IPS DF 6.9 (cell line): ENCODE measurements around the gene RAB34.
"Not testable (repeated sequence)": the region's sequence is repeated elsewhere in the genome, so short reads cannot be mapped to it uniquely, and the experiment has no call there.

Experiments
- DNase-seq: peaks from one replicate; pipeline ENCODE4 v3.0.0-alpha.2; 2013; ENCODE audit warnings: low read depth, low spot score
- H3K27ac ChIP-seq: one replicate; pipeline ENCODE4 v1.5.1; 2013; ENCODE audit warnings: low read length, control low read depth
- H3K27me3 ChIP-seq: 2 replicates; pipeline ENCODE4 v1.6.1; 2013; ENCODE audit warnings: mild to moderate bottlenecking, low read length; ENCODE audit not compliant: control insufficient read depth, insufficient read depth
- H3K36me3 ChIP-seq: 2 replicates; pipeline ENCODE4 v1.6.1; 2013; ENCODE audit warnings: low read length; ENCODE audit not compliant: control insufficient read depth, insufficient read depth
- H3K4me1 ChIP-seq: 2 replicates; pipeline ENCODE4 v1.6.1; 2013; ENCODE audit warnings: low read length; ENCODE audit not compliant: control insufficient read depth, insufficient read depth
- H3K4me3 ChIP-seq: 2 replicates; pipeline ENCODE4 v1.5.1; 2013; ENCODE audit warnings: mild to moderate bottlenecking, low read length
- H3K9me3 ChIP-seq: 2 replicates; pipeline ENCODE4 v1.6.1; 2013; ENCODE audit warnings: low read length, inconsistent platforms; ENCODE audit not compliant: control insufficient read depth, insufficient read depth
- WGBS: extraction: QIAGEN DNeasy Blood & Tissue Kit; methylation state at CpG from one replicate; pipeline ENCODE4 v1.1.7; 2013; ENCODE audit warnings: mixed read lengths, missing lambda C conversion rate; ENCODE audit not compliant: insufficient read length, insufficient coverage; 5-methylcytosine and 5-hydroxymethylcytosine counted together

The RAB34 gene

DNA sequence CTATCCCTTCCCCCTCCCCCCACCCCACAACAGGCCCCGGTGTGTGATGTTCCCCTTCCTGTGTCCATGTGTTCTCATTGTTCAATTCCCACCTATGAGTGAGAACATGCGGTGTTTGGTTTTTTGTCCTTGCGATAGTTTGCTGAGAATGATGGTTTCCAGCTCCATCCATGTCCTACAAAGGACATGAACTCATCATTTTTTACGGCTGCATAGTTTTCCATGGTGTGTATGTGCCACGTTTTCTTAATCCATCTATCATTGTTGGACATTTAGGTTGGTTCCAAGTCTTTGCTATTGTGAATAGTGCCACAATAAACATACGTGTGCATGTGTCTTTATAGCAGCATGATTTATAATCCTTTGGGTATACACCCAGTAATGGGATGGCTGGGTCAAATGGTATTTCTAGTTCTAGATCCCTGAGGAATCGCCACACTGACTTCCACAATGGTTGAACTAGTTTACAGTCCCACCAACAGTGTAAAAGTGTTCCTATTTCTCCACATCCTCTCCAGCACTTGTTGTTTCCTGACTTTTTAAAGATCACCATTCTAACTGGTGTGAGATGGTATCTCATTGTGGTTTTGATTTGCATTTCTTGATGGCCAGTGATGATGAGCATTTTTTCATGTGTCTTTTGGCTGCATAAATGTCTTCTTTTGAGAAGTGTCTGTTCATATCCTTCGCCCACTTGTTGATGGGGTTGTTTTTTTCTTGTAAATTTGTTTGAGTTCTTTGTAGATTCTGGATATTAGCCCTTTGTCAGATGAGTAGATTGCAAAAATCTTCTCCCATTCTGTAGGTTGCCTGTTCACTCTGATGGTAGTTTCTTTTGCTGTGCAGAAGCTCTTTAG is 18.5 kb upstream of the RAB34 start:
- WGBS, result no CpG with 5 or more reads among the region's 8 CpGs
- H3K4me1 ChIP-seq, H3K27ac ChIP-seq: not testable (repeated sequence)

GRCh38 chr17:28735242-28735722 is 17.6 kb upstream of the RAB34 start:
- Histone ChIP-seq H3K4me3 (no peak overlapping the region), H3K27ac (no peak overlapping the region), H3K9me3 (no peaks in the 10 kb centered on the region), H3K4me1 (no peaks in the 10 kb centered on the region), H3K36me3 (peaks cover 3% of the 10 kb centered on the region), H3K27me3 (no peaks in the 10 kb centered on the region)
- no CpG with 5 or more reads among the region's 5 CpGs for WGBS
- DNase-seq, result no peak

More for the DNA sequence above, 18.5 kb upstream of the RAB34 start:
- not testable (repeated sequence) for H3K36me3 ChIP-seq, H3K4me3 ChIP-seq, DNase-seq, H3K27me3 ChIP-seq, H3K9me3 ChIP-seq

DNA sequence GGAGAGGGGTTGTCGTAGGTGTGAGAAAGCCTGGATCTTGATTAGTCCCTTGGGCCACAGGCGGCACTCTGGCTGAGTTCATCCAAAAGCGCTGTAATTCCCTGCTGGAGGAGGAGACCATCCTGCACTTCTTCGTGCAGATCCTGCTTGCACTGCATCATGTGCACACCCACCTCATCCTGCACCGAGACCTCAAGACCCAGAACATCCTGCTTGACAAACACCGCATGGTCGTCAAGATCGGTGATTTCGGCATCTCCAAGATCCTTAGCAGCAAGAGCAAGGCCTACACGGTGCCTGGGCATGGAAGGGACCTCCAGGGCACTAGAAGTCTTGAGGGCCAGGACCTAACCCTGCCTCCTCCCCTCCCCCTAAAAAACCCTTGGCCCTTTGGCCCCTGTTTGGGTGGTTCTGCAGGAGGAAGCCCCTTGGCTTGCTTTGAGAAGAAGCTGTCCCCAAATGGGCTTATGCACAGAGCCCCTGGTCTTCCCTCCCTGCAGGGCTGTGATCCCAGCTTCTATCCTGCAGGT is 17.1 kb upstream of the RAB34 start:
- H3K27ac ChIP-seq, result no peak overlapping the region
- H3K4me1 ChIP-seq, result no peaks in the 10 kb centered on the region
- no peak for DNase-seq
- WGBS, result no CpG with 5 or more reads among the region's 10 CpGs
- H3K9me3 ChIP-seq, result no peaks in the 10 kb centered on the region
- H3K4me3 ChIP-seq, result no peak overlapping the region
- H3K36me3 ChIP-seq, result peaks cover 3% of the 10 kb centered on the region
- no peaks in the 10 kb centered on the region for H3K27me3 ChIP-seq

DNA sequence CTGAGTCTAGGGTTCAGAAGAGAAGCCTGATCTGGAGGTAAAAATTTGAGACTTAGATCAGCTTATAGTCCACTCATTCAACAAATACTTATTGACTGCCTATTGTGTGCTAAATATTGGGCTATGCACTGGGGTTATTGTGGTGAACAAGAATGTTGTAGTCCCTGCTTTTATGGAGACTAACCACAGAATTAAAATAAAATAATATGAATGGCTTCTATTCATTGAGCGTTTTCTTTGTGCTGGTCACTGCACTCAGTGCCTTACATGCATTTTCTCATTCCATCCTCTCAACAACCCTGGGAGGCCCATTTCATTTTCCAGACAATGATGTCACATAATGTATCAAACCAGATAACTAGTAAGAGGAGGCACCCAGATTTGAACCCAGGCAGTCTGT is 15.7 kb upstream of the RAB34 start:
- Histone ChIP-seq H3K27ac (no peak overlapping the region), H3K9me3 (no peaks in the 10 kb centered on the region), H3K27me3 (no peaks in the 10 kb centered on the region), H3K4me3 (no peak overlapping the region), H3K36me3 (peaks cover 3% of the 10 kb centered on the region; the same call in 1 of the 2 replicates), H3K4me1 (no peaks in the 10 kb centered on the region)
- WGBS, result no CpG with 5 or more reads among the region's 1 CpG
- no peak for DNase-seq

DNA sequence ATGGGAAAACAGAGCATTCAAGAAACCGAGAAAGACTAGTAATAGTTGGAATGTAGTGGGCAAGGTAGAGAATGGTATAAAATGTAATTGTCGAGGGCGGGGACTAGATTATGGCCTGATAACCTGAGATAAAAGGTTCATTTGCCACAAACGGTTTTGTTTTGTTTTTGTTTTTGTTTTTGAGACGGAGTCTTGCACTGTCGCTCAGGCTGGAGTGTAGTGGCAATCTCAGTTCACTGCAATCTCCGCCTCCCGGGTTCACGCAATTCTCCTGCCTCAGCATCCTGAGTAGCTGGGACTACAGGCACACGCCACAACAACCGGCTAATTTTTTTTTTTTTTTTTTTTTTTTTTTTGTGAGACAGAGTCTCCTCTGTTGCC is 12.3 kb upstream of the RAB34 start:
- no peak overlapping the region for H3K27ac ChIP-seq
- H3K4me1 ChIP-seq, result no peaks in the 10 kb centered on the region
- H3K36me3 ChIP-seq, result no peaks in the 10 kb centered on the region
- H3K4me3 ChIP-seq, result no peak overlapping the region
- no peaks in the 10 kb centered on the region for H3K9me3 ChIP-seq
- no peak for DNase-seq
- WGBS, result 100% methylated on average over 3 of the region's 11 CpGs
- no peaks in the 10 kb centered on the region for H3K27me3 ChIP-seq

DNA sequence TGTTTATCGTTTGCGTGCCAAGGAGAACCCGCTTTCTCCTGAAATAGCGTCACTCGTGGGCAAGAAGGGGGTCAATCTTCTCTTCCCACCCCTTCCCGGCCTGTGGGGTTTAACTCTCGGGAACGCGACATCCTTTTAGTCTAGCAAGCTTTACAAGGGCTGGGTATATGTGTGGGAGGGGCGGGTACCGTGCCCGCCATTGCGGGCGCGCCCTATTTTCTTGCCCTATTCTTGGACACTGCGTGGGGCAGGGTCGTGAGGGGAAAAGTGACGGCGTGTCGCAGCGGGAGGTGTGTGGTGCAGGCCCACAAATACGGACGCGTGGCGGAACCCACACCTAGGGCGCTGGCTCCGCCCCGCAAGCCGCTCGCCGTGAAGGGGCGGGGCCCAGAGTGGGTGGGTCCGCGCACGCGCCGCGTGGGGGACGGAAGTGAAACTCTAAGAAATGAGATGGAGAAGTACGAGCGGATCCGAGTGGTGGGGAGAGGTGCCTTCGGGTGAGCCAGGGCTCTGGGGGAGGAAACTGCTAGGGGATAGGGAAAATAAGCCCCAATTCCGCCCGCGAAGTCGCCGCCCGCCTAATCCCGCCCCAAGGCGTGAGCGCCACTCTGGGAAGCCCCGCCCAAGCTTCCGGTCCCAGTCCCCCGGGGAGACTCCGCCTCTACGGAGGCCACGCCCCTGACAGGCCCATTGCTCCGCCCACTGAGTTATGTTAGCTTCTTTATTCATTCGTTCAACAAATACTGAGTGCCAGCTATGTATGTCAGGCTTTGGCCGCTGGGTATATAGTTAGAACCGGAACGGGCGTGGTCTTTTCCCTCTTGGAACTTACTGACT is 10.9 kb upstream of the RAB34 start, which contains the start of gene NEK8:
NEK8 (plus strand) TSS at position 425 of the 837 bp plus-strand sequence; CDS start at position 451, 26 bp downstream.
- peak within 1 kb of the TSS; percentile 88 for H3K4me3 ChIP-seq
- no CpG with 5 or more reads among the region's 64 CpGs for WGBS
- no peaks in the 10 kb centered on the region for H3K4me1 ChIP-seq
- no peaks in the 10 kb centered on the region for H3K9me3 ChIP-seq
- peaks cover 8% of the 10 kb centered on the region; the same call in 1 of the 2 replicates for H3K36me3 ChIP-seq
- no peak for DNase-seq
- H3K27ac ChIP-seq, result peak within 1 kb of the TSS; percentile 63
- no peaks in the 10 kb centered on the region for H3K27me3 ChIP-seq

DNA sequence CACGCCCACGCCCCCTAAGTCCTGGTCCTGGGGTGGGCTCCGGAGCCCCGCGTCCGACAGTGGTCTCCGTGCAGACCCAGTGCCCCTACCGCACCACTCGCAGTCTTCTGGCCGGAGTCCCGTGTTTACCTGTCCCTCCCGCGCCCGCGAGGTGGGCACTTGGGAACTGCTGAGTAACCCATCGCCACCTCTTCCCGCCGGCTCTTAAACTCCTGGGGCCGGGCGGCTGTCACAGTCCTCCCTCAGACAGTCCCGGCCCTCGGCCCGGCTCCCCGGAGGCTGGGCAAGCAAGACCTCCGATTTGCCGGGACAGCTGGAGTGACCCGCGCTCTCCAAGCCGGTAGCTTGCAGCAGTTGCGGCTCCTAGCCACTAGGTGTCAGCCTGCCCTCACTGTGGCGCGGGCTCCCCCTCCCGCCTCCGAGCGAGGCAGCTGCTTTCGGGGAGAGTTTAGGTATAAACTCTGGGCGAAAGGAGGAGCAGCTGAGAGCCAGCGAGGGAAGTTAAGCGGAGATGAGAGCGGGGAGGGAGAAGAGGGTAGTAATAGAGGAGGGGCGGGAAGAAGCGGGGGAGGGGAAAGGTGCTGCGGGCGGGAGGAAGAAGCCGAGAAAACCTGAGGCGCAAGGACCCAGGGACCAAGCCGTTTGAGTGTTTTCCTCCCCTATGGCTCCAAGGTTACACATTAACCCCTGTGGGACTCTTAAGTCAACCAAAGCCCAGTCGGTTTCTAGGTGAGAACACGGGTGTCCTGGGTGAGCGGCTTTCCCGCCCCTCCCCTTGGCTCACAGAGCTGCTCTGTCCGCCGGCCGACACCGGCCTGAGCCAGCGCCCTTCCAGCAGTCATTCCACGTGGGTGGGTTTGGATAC is 9.2 kb upstream of the RAB34 start:
- Histone ChIP-seq H3K27ac (no peak overlapping the region), H3K36me3 (peaks cover 23% of the 10 kb centered on the region; the same call in 1 of the 2 replicates), H3K4me1 (no peaks in the 10 kb centered on the region), H3K27me3 (no peaks in the 10 kb centered on the region), H3K9me3 (no peaks in the 10 kb centered on the region), H3K4me3 (peak overlapping the region; percentile 88)
- WGBS, result no CpG with 5 or more reads among the region's 57 CpGs
- no peak for DNase-seq

GRCh38 chr17:28726226-28726626 is 8.6 kb upstream of the RAB34 start, which contains the start of gene TLCD1:
Gene TLCD1, minus strand, starts transcription at chr17:28726233. Its CDS starts 136 bp downstream, at chr17:28726097.
- Histone ChIP-seq H3K4me1 (no peaks in the 10 kb centered on the region), H3K27ac (no peak within 1 kb of the TSS), H3K27me3 (no peaks in the 10 kb centered on the region), H3K36me3 (peaks cover 25% of the 10 kb centered on the region; the same call in 1 of the 2 replicates), H3K4me3 (peak within 1 kb of the TSS; percentile 88), H3K9me3 (no peaks in the 10 kb centered on the region)
- no peak for DNase-seq
- no CpG with 5 or more reads among the region's 49 CpGs for WGBS

- Histone ChIP-seq H3K4me3 (peak overlapping the region; percentile 55), H3K36me3 (peaks cover 25% of the 10 kb centered on the region; the same call in 1 of the 2 replicates), H3K4me1 (no peaks in the 10 kb centered on the region), H3K27me3 (no peaks in the 10 kb centered on the region), H3K9me3 (no peaks in the 10 kb centered on the region), H3K27ac (no peak overlapping the region)
- WGBS, result no CpG with 5 or more reads among the region's 45 CpGs
- DNase-seq, result no peak
Measured at GRCh38 chr17:28725660-28726225, 8.1 kb upstream of the RAB34 start.
